Stimulated activated CD4-positive, alpha-beta T cell treated with anti-CD3 and anti-CD28 coated beads, Interleukin-2, amount 100 ng/mL, for 48 hours (primary cell): Measurements from ENCODE around the gene KLC3.

Source experiments
- DNase-seq, 2 donors: peaks; one replicate each; pipeline ENCODE4 v3.0.0-alpha.2; 2020

The KLC3 gene

GRCh38 chr19:45380107-45380506, 39.6 kb downstream of the KLC3 start:
- no peak for DNase-seq

GRCh38 chr19:45382426-45382825, 41.9 kb downstream of the KLC3 start:
- no peak for DNase-seq

GRCh38 chr19:45385392-45386221, 45.1 kb downstream of the KLC3 start:
- DNase-seq, result no peak

- DNase-seq, result no peak
These were observed 50.8 kb downstream of the KLC3 start for GRCh38 chr19:45391346-45391745.

GRCh38 chr19:45391871-45392665, 51.5 kb downstream of the KLC3 start:
- no peak for DNase-seq

- no peak for DNase-seq
These were observed 55.5 kb downstream of the KLC3 start for GRCh38 chr19:45395821-45396617.

- no peak for DNase-seq
These were observed 59.6 kb downstream of the KLC3 start for GRCh38 chr19:45400192-45400591.
